Parathyroid adenoma (tissue), 2 donors: ENCODE data around the gene LRRC1.

Source experiments
- H2AFZ ChIP-seq: fragments of 300-600 bp; sonication (generic); one replicate; pipeline ENCODE4 v1.7.0; 2017; ENCODE audit warnings: antibody characterized with exemption, mild to moderate bottlenecking
- H3K27ac ChIP-seq: fragments of 300-600 bp; sonication (generic); one replicate; pipeline ENCODE4 v1.7.0; 2017
- H3K27me3 ChIP-seq: fragments of 300-600 bp; sonication (generic); one replicate; pipeline ENCODE4 v1.7.0; 2017; ENCODE audit warnings: low read length; ENCODE audit not compliant: control insufficient read depth, insufficient read depth
- H3K36me3 ChIP-seq: fragments of 300-600 bp; sonication (generic); one replicate; pipeline ENCODE4 v1.7.0; 2017; ENCODE audit warnings: low read length; ENCODE audit not compliant: control insufficient read depth, insufficient read depth
- H3K4me1 ChIP-seq: fragments of 300-600 bp; sonication (generic); one replicate; pipeline ENCODE4 v1.7.0; 2017; ENCODE audit warnings: control low read depth
- H3K4me2 ChIP-seq: fragments of 300-600 bp; sonication (generic); one replicate; pipeline ENCODE4 v1.7.0; 2017; ENCODE audit warnings: low read length
- H3K4me3 ChIP-seq: fragments of 300-600 bp; sonication (generic); one replicate; pipeline ENCODE4 v1.7.0; 2017; ENCODE audit warnings: low read depth, low read length
- H3K79me2 ChIP-seq: fragments of 300-600 bp; sonication (generic); one replicate; pipeline ENCODE4 v1.7.0; 2017; ENCODE audit warnings: control low read depth
- H3K9ac ChIP-seq: fragments of 300-600 bp; sonication (generic); one replicate; pipeline ENCODE4 v1.7.0; 2017; ENCODE audit warnings: mild to moderate bottlenecking
- H3K9me3 ChIP-seq: fragments of 300-600 bp; sonication (generic); one replicate; pipeline ENCODE4 v1.7.0; 2017; ENCODE audit warnings: low read length; ENCODE audit not compliant: control insufficient read depth
- CTCF ChIP-seq: fragments of 300-600 bp; sonication (generic); IDR thresholded peaks from one replicate; pipeline ENCODE4 v1.7.0; 2017; ENCODE audit warnings: antibody characterized with exemption, mild to moderate bottlenecking
- donor health status: primary hyperparathyroidism.

The LRRC1 gene

GRCh38 chr6:53912661-53913060 lies 117.9 kb downstream of the LRRC1 start:
- Histone ChIP-seq H3K4me1 (no peaks in the 10 kb centered on the region), H3K36me3 (no peaks in the 10 kb centered on the region), H3K79me2 (no peaks in the 10 kb centered on the region), H3K4me3 (no peak overlapping the region), H3K9ac (no peak overlapping the region), H2AFZ (no peak overlapping the region), H3K27me3 (no peaks in the 10 kb centered on the region), H3K9me3 (no peaks in the 10 kb centered on the region), H3K4me2 (no peak overlapping the region), H3K27ac (no peak overlapping the region)
- no peak for TF ChIP-seq CTCF

- H3K79me2 ChIP-seq, result no peaks in the 10 kb centered on the region
- no peak overlapping the region for H3K9ac ChIP-seq
- no peak overlapping the region for H3K4me2 ChIP-seq
- no peaks in the 10 kb centered on the region for H3K9me3 ChIP-seq
- H3K27ac ChIP-seq, result no peak overlapping the region
- no peak overlapping the region for H2AFZ ChIP-seq
- TF ChIP-seq CTCF, result no peak
- H3K27me3 ChIP-seq, result no peaks in the 10 kb centered on the region
- H3K4me1 ChIP-seq, result no peaks in the 10 kb centered on the region
- no peaks in the 10 kb centered on the region for H3K36me3 ChIP-seq
- H3K4me3 ChIP-seq, result no peak overlapping the region
These were observed 118.5 kb downstream of the LRRC1 start for GRCh38 chr6:53913286-53913685.

GRCh38 chr6:53915026-53915691 lies 120.4 kb downstream of the LRRC1 start:
- H3K4me2 ChIP-seq, result no peak overlapping the region
- no peaks in the 10 kb centered on the region for H3K4me1 ChIP-seq
- no peaks in the 10 kb centered on the region for H3K79me2 ChIP-seq
- no peaks in the 10 kb centered on the region for H3K36me3 ChIP-seq
- no peak overlapping the region for H3K27ac ChIP-seq
- no peak overlapping the region for H2AFZ ChIP-seq
- H3K4me3 ChIP-seq, result no peak overlapping the region
- no peak for TF ChIP-seq CTCF
- H3K9me3 ChIP-seq, result no peaks in the 10 kb centered on the region
- H3K9ac ChIP-seq, result no peak overlapping the region
- H3K27me3 ChIP-seq, result no peaks in the 10 kb centered on the region

GRCh38 chr6:53916804-53917463 lies 122.1 kb downstream of the LRRC1 start:
- H2AFZ ChIP-seq, result no peak overlapping the region
- no peaks in the 10 kb centered on the region for H3K9me3 ChIP-seq
- H3K4me3 ChIP-seq, result no peak overlapping the region
- no peaks in the 10 kb centered on the region for H3K36me3 ChIP-seq
- H3K4me2 ChIP-seq, result no peak overlapping the region
- no peaks in the 10 kb centered on the region for H3K27me3 ChIP-seq
- H3K4me1 ChIP-seq, result no peaks in the 10 kb centered on the region
- no peak overlapping the region for H3K9ac ChIP-seq
- no peak for TF ChIP-seq CTCF
- no peaks in the 10 kb centered on the region for H3K79me2 ChIP-seq
- no peak overlapping the region for H3K27ac ChIP-seq

- no peaks in the 10 kb centered on the region for H3K36me3 ChIP-seq
- no peak overlapping the region for H3K9ac ChIP-seq
- no peak overlapping the region for H3K4me2 ChIP-seq
- H3K9me3 ChIP-seq, result no peaks in the 10 kb centered on the region
- no peak for TF ChIP-seq CTCF
- H3K79me2 ChIP-seq, result no peaks in the 10 kb centered on the region
- no peaks in the 10 kb centered on the region for H3K4me1 ChIP-seq
- H3K27ac ChIP-seq, result no peak overlapping the region
- no peaks in the 10 kb centered on the region for H3K27me3 ChIP-seq
- no peak overlapping the region for H2AFZ ChIP-seq
- H3K4me3 ChIP-seq, result no peak overlapping the region
These were observed 122.6 kb downstream of the LRRC1 start for GRCh38 chr6:53917464-53917842.
